Large intestine (tissue), 3 donors: Measurements from ENCODE around the gene IGF2BP2. TPM values are rescaled to one million over a fixed set of nuclear protein-coding genes. Genes with fewer than 3 reads are reported as not detected.
A peak's percentile ranks its signal among the peaks of the same experiment; 100 is the strongest.
"Not testable (repeated sequence)": the region's sequence is repeated elsewhere in the genome, so short reads cannot be mapped to it uniquely, and the experiment has no call there.

ENCODE experiments used
- DNase-seq, 2 donors: peaks; one replicate each; pipeline versions ENCODE4 v3.0.0 to v3.0.0-alpha.2; 2013
- H3K27ac ChIP-seq: one replicate; pipeline ENCODE4 v1.5.1; 2013; ENCODE audit warnings: low read length
- H3K27me3 ChIP-seq: 2 replicates; pipeline ENCODE4 v1.6.1; 2013; ENCODE audit warnings: low read length; ENCODE audit not compliant: control insufficient read depth, insufficient read depth
- H3K36me3 ChIP-seq: 2 replicates; pipeline ENCODE4 v1.6.1; 2013; ENCODE audit warnings: low read length; ENCODE audit not compliant: control insufficient read depth, insufficient read depth
- H3K4me1 ChIP-seq: one replicate; pipeline ENCODE4 v1.6.1; 2013; ENCODE audit warnings: low read length; ENCODE audit not compliant: control insufficient read depth, insufficient read depth
- H3K4me3 ChIP-seq: one replicate; pipeline ENCODE4 v1.5.1; 2013; ENCODE audit warnings: low read length
- H3K9me3 ChIP-seq: one replicate; pipeline ENCODE4 v1.6.1; 2013; ENCODE audit warnings: mild to moderate bottlenecking, low read depth, low read length, moderate library complexity; ENCODE audit not compliant: control insufficient read depth
- WGBS: methylation state at CpG from one replicate; pipeline ENCODE4 v1.1.5; 2013; ENCODE audit warnings: low lambda C conversion rate; ENCODE audit not compliant: insufficient coverage; 5-methylcytosine and 5-hydroxymethylcytosine counted together
- polyA plus RNA-seq: library from polyadenylated mRNA; unstranded; fragments of 120-200 nt; gene quantifications from one replicate; pipeline ENCODE4 v1.2.1, GENCODE V29; 2013

IGF2BP2 gene
- polyA plus RNA-seq, 1 donor: 87.7 TPM

- DNase-seq: no peak
- H3K9me3 ChIP-seq: no peaks in the 10 kb centered on the region
- H3K4me3 ChIP-seq: no peak overlapping the region
- 86% methylated on average over 4 of the region's 14 CpGs for WGBS
- H3K36me3 ChIP-seq: peaks cover 70% of the 10 kb centered on the region
- no peak overlapping the region for H3K27ac ChIP-seq
- no peaks in the 10 kb centered on the region for H3K4me1 ChIP-seq
- H3K27me3 ChIP-seq: no peaks in the 10 kb centered on the region
These were observed 178.3 kb downstream of the IGF2BP2 start for GRCh38 chr3:185646382-185647133.

- no peak overlapping the region for H3K27ac ChIP-seq
- peak in 1 of 2 donors; percentile 30 for DNase-seq
- H3K4me1 ChIP-seq: no peaks in the 10 kb centered on the region
- no peaks in the 10 kb centered on the region for H3K9me3 ChIP-seq
- no peaks in the 10 kb centered on the region for H3K27me3 ChIP-seq
- H3K36me3 ChIP-seq: peaks cover 63% of the 10 kb centered on the region
- H3K4me3 ChIP-seq: no peak overlapping the region
- WGBS: no CpG with 5 or more reads among the region's 16 CpGs
These were observed 179.1 kb downstream of the IGF2BP2 start for GRCh38 chr3:185645596-185646381.

- not testable (repeated sequence) for H3K9me3 ChIP-seq, DNase-seq, H3K4me3 ChIP-seq, H3K27me3 ChIP-seq, H3K27ac ChIP-seq, H3K4me1 ChIP-seq
- peaks cover 60% of the 10 kb centered on the region for H3K36me3 ChIP-seq
- no CpG with 5 or more reads among the region's 17 CpGs for WGBS
These were observed 179.7 kb downstream of the IGF2BP2 start for GRCh38 chr3:185645191-185645590.

- no peak overlapping the region for H3K4me3 ChIP-seq
- DNase-seq: no peak
- no peaks in the 10 kb centered on the region for H3K9me3 ChIP-seq
- WGBS: 75% methylated on average over 2 of the region's 2 CpGs
- peaks cover 13% of the 10 kb centered on the region for H3K36me3 ChIP-seq
- H3K27ac ChIP-seq: no peak overlapping the region
- no peaks in the 10 kb centered on the region for H3K4me1 ChIP-seq
- no peaks in the 10 kb centered on the region for H3K27me3 ChIP-seq
These were observed 184.5 kb downstream of the IGF2BP2 start for GRCh38 chr3:185640308-185640707.

- Histone ChIP-seq H3K4me1 (no peaks in the 10 kb centered on the region), H3K4me3 (no peak overlapping the region), H3K9me3 (no peaks in the 10 kb centered on the region), H3K27me3 (no peaks in the 10 kb centered on the region), H3K27ac (no peak overlapping the region), H3K36me3 (peaks cover 8% of the 10 kb centered on the region)
- 46% methylated on average over 2 of the region's 7 CpGs for WGBS
- no peak for DNase-seq
These were observed 185.1 kb downstream of the IGF2BP2 start for GRCh38 chr3:185639632-185640206.

- not testable (repeated sequence) for H3K27ac ChIP-seq, H3K27me3 ChIP-seq, H3K4me3 ChIP-seq, DNase-seq, H3K36me3 ChIP-seq, H3K9me3 ChIP-seq, H3K4me1 ChIP-seq
- 100% methylated on average over 2 of the region's 11 CpGs for WGBS
These were observed 186.2 kb downstream of the IGF2BP2 start for GRCh38 chr3:185638651-185639050.

- H3K4me3 ChIP-seq: no peak overlapping the region
These were observed 187.5 kb downstream of the IGF2BP2 start for GRCh38 chr3:185637388-185637787.

GRCh38 chr3:185632996-185633395 lies 191.8 kb downstream of the IGF2BP2 start:
- H3K4me1 ChIP-seq: peaks cover 17% of the 10 kb centered on the region
- no peaks in the 10 kb centered on the region for H3K9me3 ChIP-seq
- WGBS: no CpG with 5 or more reads among the region's 4 CpGs
- no peaks in the 10 kb centered on the region for H3K27me3 ChIP-seq
- H3K36me3 ChIP-seq: peaks cover 8% of the 10 kb centered on the region
- no peak for DNase-seq
- no peak overlapping the region for H3K4me3 ChIP-seq
- H3K27ac ChIP-seq: no peak overlapping the region

More at GRCh38 chr3:185637388-185637787, 187.5 kb downstream of the IGF2BP2 start:
- DNase-seq: no peak
- WGBS: 92% methylated on average over 2 of the region's 3 CpGs
- Histone ChIP-seq H3K4me1 (no peaks in the 10 kb centered on the region), H3K9me3 (no peaks in the 10 kb centered on the region), H3K27ac (no peak overlapping the region), H3K36me3 (no peaks in the 10 kb centered on the region), H3K27me3 (no peaks in the 10 kb centered on the region)

- Histone ChIP-seq H3K36me3 (peaks cover 13% of the 10 kb centered on the region), H3K27ac (no peak overlapping the region), H3K4me3 (no peak overlapping the region), H3K9me3 (no peaks in the 10 kb centered on the region), H3K4me1 (peaks cover 17% of the 10 kb centered on the region), H3K27me3 (no peaks in the 10 kb centered on the region)
- WGBS: no CpG with 5 or more reads among the region's 7 CpGs
- no peak for DNase-seq
These were observed 193.2 kb downstream of the IGF2BP2 start for GRCh38 chr3:185631508-185632206.

GRCh38 chr3:185631108-185631507 lies 193.7 kb downstream of the IGF2BP2 start:
- Histone ChIP-seq H3K4me3 (no peak overlapping the region), H3K27ac (no peak overlapping the region), H3K36me3 (peaks cover 16% of the 10 kb centered on the region), H3K27me3 (no peaks in the 10 kb centered on the region), H3K9me3 (no peaks in the 10 kb centered on the region), H3K4me1 (peaks cover 17% of the 10 kb centered on the region)
- DNase-seq: no peak
- no CpG with 5 or more reads among the region's 4 CpGs for WGBS
